GM19023 (cell line): ENCODE results near the gene PPP2R5D.

ENCODE experiments used
- ATAC-seq: cut with Tn5 transposase; IDR thresholded peaks from one replicate; pipeline ENCODE4 v1.9.1; 2021; ENCODE audit warnings: mild to moderate bottlenecking, moderate library complexity; ENCODE audit not compliant: unreplicated experiment

PPP2R5D gene

DNA sequence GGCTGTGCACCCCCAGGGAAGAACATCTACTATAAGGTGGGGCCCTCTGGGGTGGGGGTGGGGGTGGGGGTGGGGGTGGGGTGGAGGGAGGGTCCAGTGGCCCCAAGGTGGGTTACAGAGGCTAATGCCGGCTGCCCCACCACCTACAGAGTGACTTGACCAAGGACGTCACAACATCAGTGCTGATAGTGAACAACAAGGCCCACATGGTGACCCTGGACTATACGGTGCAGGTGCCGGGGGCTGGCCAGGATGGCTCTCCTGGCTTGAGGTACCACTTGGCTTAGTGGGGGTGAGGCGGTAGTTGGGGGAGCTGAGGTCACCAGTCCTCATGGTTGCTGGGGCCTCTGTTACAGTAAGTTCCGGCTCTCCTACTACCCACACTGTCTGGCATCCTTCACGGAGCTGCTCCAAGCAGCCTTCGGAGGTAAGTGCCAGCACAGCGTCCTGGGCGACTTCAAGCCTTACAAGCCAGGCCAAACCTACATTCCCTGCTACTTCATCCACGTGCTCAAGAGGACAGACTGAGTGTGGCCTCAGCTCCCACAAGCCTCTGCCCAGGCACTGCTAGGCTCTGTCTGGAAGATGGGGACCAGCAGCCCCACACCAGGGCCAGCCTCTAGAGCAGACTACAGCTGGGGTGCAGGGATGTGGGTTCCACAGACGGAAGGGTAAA, 21.1 kb upstream of the PPP2R5D start:
- no peak for ATAC-seq

DNA sequence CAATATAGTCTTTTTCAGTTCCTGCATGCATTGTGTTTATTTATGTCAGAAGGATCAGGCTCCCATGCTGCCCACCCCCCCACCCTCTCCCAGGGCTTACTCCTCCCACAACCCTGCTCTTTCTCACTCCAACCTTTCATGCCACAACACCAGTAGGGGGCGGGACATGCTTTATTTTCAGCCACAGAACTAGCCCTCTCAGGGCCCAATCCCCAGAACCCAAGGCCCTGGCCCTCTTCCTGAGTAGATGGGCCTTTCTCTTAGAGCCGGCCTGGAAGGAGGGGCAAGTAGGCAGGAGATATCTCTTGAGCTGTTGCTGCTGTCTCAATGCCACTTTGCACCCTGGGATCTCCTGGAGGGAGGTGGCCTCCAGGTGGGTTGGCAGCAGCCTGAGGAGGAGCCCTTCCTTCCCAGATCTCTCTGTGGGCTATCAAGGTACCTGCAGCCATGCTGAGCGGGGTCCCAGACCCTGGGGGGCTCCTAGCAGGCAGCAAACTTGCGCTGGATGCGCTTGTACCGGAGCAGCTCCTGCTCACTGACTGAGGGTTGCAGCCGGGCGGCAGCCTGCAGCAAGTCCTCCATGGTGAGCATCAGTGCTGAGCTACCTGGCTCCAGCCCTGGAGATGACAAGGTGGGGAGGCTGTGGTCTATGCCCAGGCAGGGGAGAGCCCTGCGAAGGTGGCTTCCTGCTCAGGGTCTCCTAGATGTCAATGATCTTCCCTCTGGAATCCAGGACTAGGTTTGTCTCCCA, 20.3 kb upstream of the PPP2R5D start:
- ATAC-seq: no peak

DNA sequence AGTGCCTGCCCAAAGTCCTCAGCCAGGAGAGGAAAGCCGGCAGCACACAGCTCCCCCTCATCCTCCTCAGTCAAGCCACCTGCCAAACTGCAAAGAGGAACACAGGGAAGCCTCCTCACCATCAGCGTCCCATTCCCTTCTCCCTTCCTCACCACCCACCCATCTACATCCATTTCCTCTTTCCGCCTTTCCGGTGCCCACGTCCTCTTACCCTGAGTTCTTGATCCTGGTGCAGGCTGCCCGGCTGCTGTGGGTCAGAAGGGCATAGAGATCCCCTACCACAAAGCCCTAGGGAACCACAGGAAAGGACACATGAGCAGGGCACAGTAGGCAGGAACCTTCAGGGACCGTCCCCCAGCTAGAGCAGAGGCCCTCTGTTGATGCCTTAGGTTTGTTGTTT, 17.8 kb upstream of the PPP2R5D start:
- ATAC-seq: no peak

DNA sequence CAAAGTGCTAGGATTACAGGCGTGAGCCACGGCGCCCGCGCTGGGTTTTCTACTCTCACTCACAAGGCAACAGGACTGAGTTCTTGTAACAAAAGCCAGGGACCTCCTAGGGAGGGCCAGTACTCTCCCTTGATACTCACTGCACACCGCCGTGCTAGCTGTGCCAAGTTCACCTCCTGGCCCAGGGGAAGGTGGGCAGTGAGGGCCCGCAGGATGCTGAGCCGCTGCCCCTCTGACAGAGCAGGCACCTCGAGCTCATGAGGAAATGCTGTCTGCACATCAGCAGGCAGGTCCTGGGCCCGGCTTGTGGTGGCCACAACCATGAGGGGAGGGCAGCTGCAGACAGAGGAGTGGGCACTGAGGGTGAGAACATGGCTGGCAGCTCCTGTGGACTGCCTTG, 17.1 kb upstream of the PPP2R5D start:
- ATAC-seq: no peak

DNA sequence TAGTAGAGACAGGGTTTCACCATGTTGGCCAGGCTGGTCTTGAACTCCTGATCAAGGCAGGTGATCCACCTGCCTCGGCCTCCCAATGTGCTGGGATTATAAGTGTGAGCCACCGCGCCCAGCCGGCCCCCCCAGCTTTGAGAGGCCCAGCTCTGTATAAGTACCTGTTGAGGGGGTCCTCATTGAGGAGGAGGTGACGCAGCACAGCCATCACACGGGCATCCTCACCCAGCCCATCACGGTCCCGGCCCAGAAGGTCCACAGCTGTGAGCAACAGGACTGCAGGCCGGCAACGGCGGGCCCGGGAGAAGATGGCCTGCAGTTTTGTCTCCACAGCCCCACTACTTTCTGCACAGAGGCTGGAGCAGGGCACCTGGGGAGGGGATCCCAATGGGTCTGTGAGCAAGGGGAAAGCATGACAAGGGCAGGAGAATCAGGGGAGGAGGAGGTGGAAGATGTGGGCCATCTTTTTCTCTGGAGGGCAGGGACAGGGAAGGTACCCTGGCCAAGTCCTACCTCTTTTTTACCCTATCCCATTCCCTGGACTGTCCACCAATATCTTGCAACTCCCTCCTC, 16.2 kb upstream of the PPP2R5D start:
- no peak for ATAC-seq

DNA sequence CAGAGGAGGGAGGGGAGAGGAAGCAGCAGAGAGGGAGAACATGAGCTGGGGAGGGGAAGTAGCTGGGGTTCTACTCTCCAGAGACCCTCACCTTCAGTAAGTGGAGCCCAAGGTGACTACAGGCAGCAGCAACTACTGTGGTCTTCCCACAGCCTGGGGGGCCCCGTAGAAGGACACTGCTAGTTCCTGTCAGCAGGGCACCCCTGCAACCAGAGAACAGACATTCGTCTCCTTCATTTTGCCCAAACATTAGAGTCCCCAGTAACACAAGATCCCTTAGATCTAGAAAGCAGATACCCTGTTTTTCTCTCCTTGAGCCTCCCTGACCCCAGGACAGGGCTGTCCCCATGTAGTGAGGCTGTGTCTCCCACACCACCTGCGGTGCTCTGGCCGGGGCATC, 15.6 kb upstream of the PPP2R5D start:
- no peak for ATAC-seq

- no peak for ATAC-seq
Measured at GRCh38 chr6:42969431-42969830, 14.9 kb upstream of the PPP2R5D start.

GRCh38 chr6:42969934-42970333, 14.4 kb upstream of the PPP2R5D start:
- ATAC-seq: no peak

DNA sequence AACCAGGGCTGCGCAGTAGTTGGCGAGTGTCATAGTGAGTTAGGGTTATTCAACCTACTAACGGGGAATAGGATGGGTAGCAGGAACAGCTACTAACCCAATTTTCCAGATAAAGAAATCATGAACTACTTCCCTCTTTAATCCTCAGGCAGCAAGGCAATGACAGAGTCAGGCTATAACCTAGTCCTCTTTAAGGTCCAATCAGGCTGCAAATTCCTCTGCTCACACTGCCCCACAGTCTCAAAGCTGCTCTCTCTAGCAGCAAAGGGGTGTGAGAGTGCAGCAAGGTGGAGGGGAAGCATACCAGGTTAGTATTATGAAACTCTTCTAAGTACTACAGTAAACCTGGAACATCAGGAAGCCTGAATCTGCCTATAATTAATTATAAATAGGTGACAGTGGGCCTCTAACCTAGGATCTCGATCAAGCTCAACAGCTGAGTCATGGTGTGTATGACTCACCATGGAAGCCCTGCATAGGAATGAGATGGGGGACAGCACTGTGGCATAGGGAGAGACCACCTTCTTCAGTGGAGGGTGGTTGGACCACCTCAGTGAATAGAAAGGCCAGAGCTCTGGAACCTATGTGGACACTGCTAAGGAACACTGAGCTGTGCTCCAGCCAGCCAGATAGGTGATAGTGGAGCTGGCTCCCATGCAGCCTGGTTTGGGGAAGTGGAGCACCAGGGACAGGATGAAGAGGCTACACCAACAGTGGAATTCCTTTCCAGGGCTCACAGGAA, 13.3 kb upstream of the PPP2R5D start:
- no peak for ATAC-seq

DNA sequence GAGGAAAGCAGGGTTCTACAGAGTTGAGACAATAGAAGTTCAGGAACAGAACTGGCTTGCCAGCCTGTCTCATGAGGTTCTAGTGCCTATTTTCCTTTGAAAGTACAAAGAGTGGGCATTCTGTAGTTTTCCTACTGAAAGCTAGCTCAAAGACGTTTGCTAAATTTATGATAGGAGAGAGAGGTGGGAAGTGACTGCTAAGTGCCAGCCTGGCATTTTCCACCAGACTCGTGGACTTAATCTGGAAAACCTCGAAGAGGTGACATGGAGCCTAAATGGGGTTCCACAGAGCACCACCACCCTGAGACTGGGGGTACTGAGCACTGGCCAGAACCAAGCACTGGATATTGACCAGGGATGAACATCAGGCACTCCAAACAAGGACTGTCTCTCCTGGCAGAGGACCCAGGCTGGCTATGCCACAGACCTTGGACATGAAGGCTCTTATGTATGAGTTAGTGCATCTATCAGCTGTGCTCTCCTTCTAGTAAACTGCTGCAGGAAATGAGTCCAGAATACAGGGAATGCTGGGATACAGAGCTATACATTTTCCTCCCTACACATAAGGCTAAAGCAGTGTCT, 12.5 kb upstream of the PPP2R5D start:
- no peak for ATAC-seq

GRCh38 chr6:42973926-42974325, 10.4 kb upstream of the PPP2R5D start:
- ATAC-seq: no peak

- no peak for ATAC-seq
Measured at GRCh38 chr6:42974919-42975505, 9.4 kb upstream of the PPP2R5D start.

DNA sequence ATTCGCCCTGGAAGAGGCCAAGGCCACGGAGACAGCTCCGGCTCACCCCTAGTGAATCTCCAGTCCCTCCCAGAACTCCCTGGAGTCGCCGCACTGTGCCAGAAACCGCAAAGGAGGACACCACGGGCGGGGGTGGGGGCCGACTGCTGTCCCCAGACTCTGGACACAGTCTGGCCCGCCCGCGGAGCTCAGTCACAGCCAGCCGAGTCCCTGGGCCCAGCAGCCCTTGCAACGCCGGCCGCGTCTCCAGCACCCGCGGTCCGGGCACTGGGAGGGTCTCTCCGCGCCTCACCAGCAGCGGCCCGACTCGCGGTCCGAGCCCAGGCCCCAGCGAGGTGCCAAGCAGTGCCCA, 5.9 kb upstream of the PPP2R5D start:
- ATAC-seq: peak; percentile 22

DNA sequence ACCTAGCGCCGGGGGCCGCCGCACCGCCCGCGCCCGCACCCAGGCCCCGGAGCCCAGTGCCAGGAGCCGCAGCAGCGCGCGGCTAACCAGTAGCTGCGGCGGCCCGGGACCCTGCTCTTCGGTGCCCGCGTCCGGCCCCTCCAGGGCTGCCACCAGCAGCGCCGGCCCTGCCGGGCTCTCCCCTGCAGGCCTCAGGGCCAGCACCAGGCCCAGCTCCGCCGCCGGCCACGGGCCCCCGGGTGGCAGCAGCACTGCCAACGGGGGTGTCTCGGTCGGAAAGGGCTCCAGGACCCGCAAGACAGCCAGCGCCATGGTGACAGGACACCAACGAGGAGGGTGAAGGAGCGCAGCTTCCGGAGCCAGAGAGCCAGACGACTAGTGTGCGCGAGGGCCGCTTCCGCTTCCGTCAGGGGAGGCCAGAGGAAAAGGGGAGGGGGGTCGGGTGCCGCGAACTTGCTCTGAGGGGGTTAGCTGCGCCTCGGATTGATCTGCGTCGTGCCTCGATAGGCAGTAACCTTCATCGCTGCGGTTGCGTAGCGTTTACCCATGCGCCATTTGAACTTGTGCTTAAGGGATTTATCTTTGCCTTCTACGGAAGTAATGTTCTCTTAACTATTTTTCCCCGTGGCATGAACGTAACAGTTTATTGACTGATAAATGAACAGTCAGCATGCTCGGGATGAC, 5.4 kb upstream of the PPP2R5D start, which contains the start of gene PEX6:
Gene PEX6, minus strand, starts transcription at position 343 of the 684 bp plus-strand sequence. Its CDS starts 31 bp downstream, at position 312.
- peak; percentile 90 for ATAC-seq

DNA sequence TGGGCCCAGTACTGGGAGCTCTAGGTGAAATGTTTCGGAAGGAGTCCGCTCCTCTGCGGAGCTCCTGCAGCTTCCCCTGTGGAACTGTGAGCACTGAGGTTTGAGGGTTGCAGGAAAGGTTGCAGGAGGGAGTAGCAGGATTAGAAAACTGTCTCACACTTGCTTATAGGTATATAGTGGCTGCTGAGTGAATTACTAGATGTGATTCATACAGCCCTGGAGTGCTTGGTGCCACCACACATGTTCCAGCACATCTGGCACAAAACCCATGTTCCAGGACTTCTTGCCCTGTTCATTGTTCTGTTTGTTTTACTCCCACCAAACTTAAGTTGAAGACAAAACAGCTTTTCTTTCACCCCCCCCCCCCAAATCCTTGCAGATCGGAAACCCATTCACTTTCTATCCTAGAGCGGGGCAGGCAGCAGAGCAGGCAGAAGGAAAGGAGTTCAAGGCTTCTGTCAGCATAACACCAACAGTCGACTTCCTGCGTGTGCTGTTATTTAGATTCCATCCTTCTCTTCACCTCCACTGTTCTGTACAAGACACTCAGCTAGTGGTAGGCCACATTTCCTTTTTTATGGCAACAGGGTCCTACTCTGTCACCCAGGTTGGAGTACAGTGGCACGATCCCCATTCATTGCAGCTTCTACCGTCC, 4.7 kb upstream of the PPP2R5D start:
- peak; percentile 12 for ATAC-seq

DNA sequence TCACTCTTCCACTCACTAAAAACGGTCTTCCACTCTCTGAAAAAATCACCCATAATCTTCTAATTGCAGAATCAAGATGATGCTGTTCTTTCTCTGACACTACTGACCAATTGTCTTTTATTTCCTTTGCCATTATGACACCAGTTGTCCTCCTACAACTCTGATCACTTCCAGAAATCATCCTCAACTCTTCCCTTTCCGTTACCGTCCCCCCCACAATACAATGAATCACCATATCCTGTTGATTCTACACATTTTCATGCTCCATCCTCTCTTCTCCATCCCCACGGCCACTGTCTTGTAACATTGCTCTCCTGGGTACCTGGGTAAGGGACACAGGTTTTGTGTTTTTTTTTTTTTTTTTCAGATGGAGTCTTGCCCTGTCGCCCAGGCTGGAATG, 2.5 kb upstream of the PPP2R5D start:
- ATAC-seq: no peak

- no peak for ATAC-seq
Measured at GRCh38 chr6:42984924-42985475, 630 bp downstream of the PPP2R5D start.

DNA sequence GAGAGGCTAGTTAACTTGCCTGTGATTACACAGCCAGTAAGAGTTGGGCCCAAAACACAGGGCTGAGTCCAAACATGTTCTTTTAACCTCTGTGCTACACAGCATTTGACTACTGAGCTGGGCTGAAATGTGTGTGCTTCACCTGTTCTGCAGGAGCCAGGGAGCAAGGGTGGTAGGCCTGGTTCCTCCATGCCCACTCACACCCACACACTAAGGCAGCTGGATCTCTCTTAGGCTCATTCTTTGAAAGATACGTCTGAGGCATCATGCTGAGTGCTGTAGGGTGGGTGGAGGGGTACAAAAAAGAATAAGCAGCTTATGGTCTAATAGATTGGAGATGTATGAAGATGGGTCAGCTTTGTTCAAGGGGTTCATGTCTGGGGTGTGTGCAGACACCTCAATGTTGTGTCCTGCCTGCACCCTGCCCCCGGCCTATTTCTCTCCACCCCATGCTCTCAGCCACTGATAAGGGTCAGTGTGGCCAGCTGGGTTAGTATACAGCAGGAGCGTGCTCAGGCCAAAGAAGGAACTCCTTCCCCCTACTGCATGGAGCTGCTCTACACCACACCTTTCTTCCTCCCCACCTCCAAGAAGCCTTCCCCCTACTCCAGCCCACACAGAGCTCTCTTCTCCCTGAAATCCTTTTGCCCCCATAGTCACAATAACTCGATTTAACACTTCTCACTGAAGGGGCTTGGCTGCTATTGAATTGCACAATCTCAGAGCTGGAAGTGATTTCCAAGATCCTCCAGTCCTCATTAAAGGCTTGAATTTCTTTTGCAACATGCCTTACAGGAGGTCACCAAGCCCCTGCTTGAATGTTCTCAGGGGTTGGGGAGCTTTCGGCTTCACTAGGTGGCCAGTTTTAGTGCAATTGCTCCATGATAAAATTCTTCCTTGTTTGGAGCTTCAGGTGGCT, 3.4 kb downstream of the PPP2R5D start:
- no peak for ATAC-seq
